Esophagus squamous epithelium (tissue), 5 donors: ENCODE data around the gene SLC17A1. TPM values are rescaled to one million over a fixed set of nuclear protein-coding genes. Genes with fewer than 3 reads are reported as not detected.

Experiments
- DNase-seq: peaks from one replicate; lab custom pipeline; 2025; lab: John Stamatoyannopoulos, UW
- H3K27ac ChIP-seq, 4 donors: fragments of 200-600 bp; sonication (generic); one replicate each; pipeline ENCODE4 v1.5.1; 2016 to 2019; ENCODE audit warnings: mild to moderate bottlenecking in 1 of 4
- H3K27me3 ChIP-seq, 4 donors: fragments of 200-600 bp; sonication (generic); 1 replicate in 3 of 4; 2 replicates in 1 of 4; pipeline versions ENCODE4 v1.5.1 to v1.6.0; 2017 to 2021; ENCODE audit warnings: antibody characterized with exemption in 1 of 4
- H3K36me3 ChIP-seq, 3 donors: fragments of 200-600 bp; sonication (generic); one replicate each; pipeline ENCODE4 v1.5.1; 2016 to 2019
- H3K4me1 ChIP-seq, 3 donors: fragments of 200-600 bp; sonication (generic); one replicate each; pipeline ENCODE4 v1.5.1; 2017 to 2019
- H3K4me3 ChIP-seq, 4 donors: fragments of 200-600 bp; sonication (generic); 1 replicate in 3 of 4; 2 replicates in 1 of 4; pipeline ENCODE4 v1.5.1; 2016 to 2019; ENCODE audit warnings: mild to moderate bottlenecking in 2 of 4, moderate library complexity in 1 of 4
- H3K9me3 ChIP-seq, 3 donors: fragments of 200-600 bp; sonication (generic); one replicate each; pipeline ENCODE4 v1.5.1; 2016 to 2019
- CTCF ChIP-seq, 6 experiments: fragments of 450-650 bp in 4 of 6; fragments of 200-600 bp in 2 of 6; sonication (generic) in 2 of 6; IDR thresholded peaks; one replicate each; pipeline ENCODE4 v1.5.1; 2016 to 2019; ENCODE audit warnings: antibody characterized with exemption in 6 of 6, mild to moderate bottlenecking in 4 of 6, moderate library complexity in 4 of 6
- POLR2A ChIP-seq, 4 donors: fragments of 450-650 bp; IDR thresholded peaks; one replicate each; pipeline ENCODE4 v1.6.1; 2017; ENCODE audit warnings: antibody characterized with exemption in 4 of 4, mild to moderate bottlenecking in 4 of 4, moderate library complexity in 3 of 4
- WGBS, 2 donors: methylation state at CpG; one replicate each; pipeline ENCODE4 v1.1.5; 2018; 5-methylcytosine and 5-hydroxymethylcytosine counted together
- intact Hi-C: fragments of 100-400 bp; cut with DNase I; formaldehyde crosslinking; loops from one replicate; pipeline ENCODE4 v1.15.0; 2022
- total RNA-seq, 4 donors: library from RNA; depleted of rRNA; stranded (reverse); fragments of >200 nt; gene quantifications; one replicate each; pipeline ENCODE4 v1.1.0, GENCODE V29; 2016
- donor health status: DM: yes; HTN: yes; CAD: no.

The SLC17A1 gene
- total RNA-seq, 4 donors from 2014 or later, result not detected

- no peaks in the 10 kb centered on the region for H3K36me3 ChIP-seq
- WGBS, 2 donors, result 65 to 67% methylated on average over 2 of the region's 2 CpGs
- no peaks in the 10 kb centered on the region for H3K27me3 ChIP-seq
- no peak overlapping the region for H3K4me3 ChIP-seq
- TF ChIP-seq CTCF (IDR thresholded peaks at IDR 0.05) (no peak), POLR2A (IDR thresholded peaks at IDR 0.05) (no peak)
- intact Hi-C loops, result no loop called here
- H3K27ac ChIP-seq, result no peak overlapping the region
- H3K4me1 ChIP-seq, result no peaks in the 10 kb centered on the region
- H3K9me3 ChIP-seq, result no peaks in the 10 kb centered on the region
- DNase-seq, result no peak
Observed at GRCh38 chr6:25851961-25852360, 20.1 kb upstream of the SLC17A1 start.

- intact Hi-C loops, result no loop called here
- Histone ChIP-seq H3K4me3 (no peak overlapping the region), H3K27ac (no peak overlapping the region), H3K27me3 (no peaks in the 10 kb centered on the region), H3K4me1 (no peaks in the 10 kb centered on the region), H3K9me3 (no peaks in the 10 kb centered on the region), H3K36me3 (no peaks in the 10 kb centered on the region)
- TF ChIP-seq CTCF (IDR thresholded peaks at IDR 0.05) (no peak), POLR2A (IDR thresholded peaks at IDR 0.05) (no peak)
- 48 to 58% methylated on average over 2 of the region's 2 CpGs for WGBS, 2 donors
- DNase-seq, result no peak
Observed at GRCh38 chr6:25844518-25844917, 12.7 kb upstream of the SLC17A1 start.

GRCh38 chr6:25842526-25842925, 10.7 kb upstream of the SLC17A1 start:
- no peak overlapping the region for H3K4me3 ChIP-seq
- no peaks in the 10 kb centered on the region for H3K4me1 ChIP-seq
- H3K27ac ChIP-seq, result no peak overlapping the region
- no peaks in the 10 kb centered on the region for H3K9me3 ChIP-seq
- H3K27me3 ChIP-seq, result no peaks in the 10 kb centered on the region
- no peak for DNase-seq
- intact Hi-C loops, result no loop called here
- WGBS, 2 donors, result 63 to 91% methylated on average over 1 of the region's 1 CpG
- TF ChIP-seq CTCF (IDR thresholded peaks at IDR 0.05), result no peak
- no peak for TF ChIP-seq POLR2A (IDR thresholded peaks at IDR 0.05)
- H3K36me3 ChIP-seq, result no peaks in the 10 kb centered on the region

GRCh38 chr6:25835442-25836283, 3.8 kb upstream of the SLC17A1 start:
- H3K27ac ChIP-seq, result peak overlapping the region in 1 of 4 donors; percentile 6
- no peaks in the 10 kb centered on the region for H3K27me3 ChIP-seq
- intact Hi-C loops, result no loop called here
- WGBS, 2 donors, result 62% methylated on average over 4 to 8 of the region's 8 CpGs
- no peak for DNase-seq
- H3K36me3 ChIP-seq, result no peaks in the 10 kb centered on the region
- no peak for TF ChIP-seq POLR2A (IDR thresholded peaks at IDR 0.05)
- TF ChIP-seq CTCF (IDR thresholded peaks at IDR 0.05), result no peak
- no peaks in the 10 kb centered on the region for H3K4me1 ChIP-seq
- H3K9me3 ChIP-seq, result no peaks in the 10 kb centered on the region
- H3K4me3 ChIP-seq, result no peak overlapping the region

- WGBS, 2 donors, result 52 to 68% methylated on average over 1 of the region's 1 CpG
- TF ChIP-seq POLR2A (IDR thresholded peaks at IDR 0.05) (no peak), CTCF (IDR thresholded peaks at IDR 0.05) (no peak)
- Histone ChIP-seq H3K27ac (no peak overlapping the region), H3K9me3 (no peaks in the 10 kb centered on the region), H3K36me3 (no peaks in the 10 kb centered on the region), H3K4me1 (no peaks in the 10 kb centered on the region), H3K4me3 (no peak overlapping the region), H3K27me3 (no peaks in the 10 kb centered on the region)
- intact Hi-C loops, result no loop called here
- DNase-seq, result no peak
Observed at GRCh38 chr6:25834950-25835349, 3.1 kb upstream of the SLC17A1 start.
